Measurements from ENCODE around the gene ULK4. TPM values are rescaled to one million over a fixed set of nuclear protein-coding genes. Genes with fewer than 3 reads are reported as not detected.

ULK4 gene
- polyA plus RNA-seq, 1 donor from 2014 or later: 7.2 TPM

- Histone ChIP-seq H3F3A (ENCODE audit: insufficient read depth, low read length, poor library complexity, severe bottlenecking) (no peaks in the 10 kb centered on the region), H3K27me3 (ENCODE audit: insufficient read depth, low read depth, low read length) (no peaks in the 10 kb centered on the region)
- TF ChIP-seq EP300 (conservative IDR thresholded peaks at IDR 0.05; ENCODE audit: poor library complexity, severe bottlenecking) (no peak), MXI1 (conservative IDR thresholded peaks at IDR 0.05; ENCODE audit: poor library complexity, severe bottlenecking) (no peak), POLR2AphosphoS5 (IDR thresholded peaks at IDR 0.05) (no peak)
These were observed 439.3 kb downstream of the ULK4 start for GRCh38 chr3:41522612-41523011.

GRCh38 chr3:41521010-41521655 lies 440.8 kb downstream of the ULK4 start:
- no peak for TF ChIP-seq EZH2 (IDR thresholded peaks at IDR 0.05; ENCODE audit: borderline replicate concordance, insufficient read depth, low read length, poor library complexity, severe bottlenecking)
- H3K79me2 ChIP-seq (replicated peaks; ENCODE audit: insufficient read depth, low read length): no peaks in the 10 kb centered on the region
- no peak overlapping the region for H3K4me2 ChIP-seq (ENCODE audit: low read length)

More at GRCh38 chr3:41522612-41523011, 439.3 kb downstream of the ULK4 start:
- Histone ChIP-seq H3K27ac (ENCODE audit: low read length) (no peak overlapping the region), H2AFZ (ENCODE audit: low read depth, low read length) (no peak overlapping the region), H3K4me2 (ENCODE audit: low read length) (no peak overlapping the region), H3K79me2 (replicated peaks; ENCODE audit: insufficient read depth, low read length) (no peaks in the 10 kb centered on the region), H3K9me2 (ENCODE audit: insufficient read depth, low read length) (no peaks in the 10 kb centered on the region), H3K36me3 (ENCODE audit: insufficient read depth, low read length) (no peaks in the 10 kb centered on the region), H4K20me1 (ENCODE audit: insufficient read depth) (no peaks in the 10 kb centered on the region), H3K9me3 (ENCODE audit: low read length) (no peaks in the 10 kb centered on the region), H3K9ac (ENCODE audit: low read length) (no peak overlapping the region), H3K4me3 (ENCODE audit: low read length) (no peak overlapping the region)

GRCh38 chr3:41519746-41520145 lies 442.2 kb downstream of the ULK4 start:
- Histone ChIP-seq H3K4me2 (ENCODE audit: low read length) (no peak overlapping the region), H3K36me3 (ENCODE audit: insufficient read depth, low read length) (no peaks in the 10 kb centered on the region), H2AFZ (ENCODE audit: low read depth, low read length) (no peak overlapping the region), H3K27ac (ENCODE audit: low read length) (no peak overlapping the region), H3K9ac (ENCODE audit: low read length) (no peak overlapping the region), H3K9me2 (ENCODE audit: insufficient read depth, low read length) (no peaks in the 10 kb centered on the region), H3K4me3 (ENCODE audit: low read length) (no peak overlapping the region), H3K79me2 (replicated peaks; ENCODE audit: insufficient read depth, low read length) (no peaks in the 10 kb centered on the region), H4K20me1 (ENCODE audit: insufficient read depth) (no peaks in the 10 kb centered on the region), H3K27me3 (ENCODE audit: insufficient read depth, low read depth, low read length) (no peaks in the 10 kb centered on the region), H3F3A (ENCODE audit: insufficient read depth, low read length, poor library complexity, severe bottlenecking) (no peaks in the 10 kb centered on the region), H3K9me3 (ENCODE audit: low read length) (no peaks in the 10 kb centered on the region)
- TF ChIP-seq RAD21 (conservative IDR thresholded peaks at IDR 0.05) (no peak), EZH2 (IDR thresholded peaks at IDR 0.05; ENCODE audit: borderline replicate concordance, insufficient read depth, low read length, poor library complexity, severe bottlenecking) (no peak), TAF1 (IDR thresholded peaks at IDR 0.05; ENCODE audit: low read depth) (no peak), POLR2AphosphoS5 (IDR thresholded peaks at IDR 0.05) (no peak), CTCF (IDR thresholded peaks at IDR 0.05; ENCODE audit: poor library complexity, severe bottlenecking) (no peak), SMC3 (conservative IDR thresholded peaks at IDR 0.05; ENCODE audit: poor library complexity) (no peak), EP300 (conservative IDR thresholded peaks at IDR 0.05; ENCODE audit: poor library complexity, severe bottlenecking) (no peak), REST (IDR thresholded peaks at IDR 0.05; ENCODE audit: borderline replicate concordance) (no peak), MXI1 (conservative IDR thresholded peaks at IDR 0.05; ENCODE audit: poor library complexity, severe bottlenecking) (no peak)

More at GRCh38 chr3:41521010-41521655, 440.8 kb downstream of the ULK4 start:
- Histone ChIP-seq H3F3A (ENCODE audit: insufficient read depth, low read length, poor library complexity, severe bottlenecking) (no peaks in the 10 kb centered on the region), H3K27ac (ENCODE audit: low read length) (no peak overlapping the region), H3K4me3 (ENCODE audit: low read length) (no peak overlapping the region), H3K9ac (ENCODE audit: low read length) (no peak overlapping the region), H3K9me2 (ENCODE audit: insufficient read depth, low read length) (no peaks in the 10 kb centered on the region), H3K27me3 (ENCODE audit: insufficient read depth, low read depth, low read length) (no peaks in the 10 kb centered on the region), H4K20me1 (ENCODE audit: insufficient read depth) (no peaks in the 10 kb centered on the region), H2AFZ (ENCODE audit: low read depth, low read length) (no peak overlapping the region), H3K9me3 (ENCODE audit: low read length) (no peaks in the 10 kb centered on the region), H3K36me3 (ENCODE audit: insufficient read depth, low read length) (no peaks in the 10 kb centered on the region)

Measured in neural cell (in vitro differentiated cells).